Measurements from ENCODE around the gene ABCC8. TPM values are rescaled to one million over a fixed set of nuclear protein-coding genes. Genes with fewer than 3 reads are reported as not detected.

ABCC8 gene
- total and polyA plus RNA-seq, 2 donors from 2014 or later: 1.3 to 3.2 TPM

GRCh38 chr11:17381156-17381555 lies 95.5 kb downstream of the ABCC8 start:
- no peak for TF ChIP-seq CTCF (IDR thresholded peaks at IDR 0.05; ENCODE audit: borderline replicate concordance, extremely low read depth, insufficient read depth)
- DNase-seq (no peak), FAIRE-seq (no peak)
- intact Hi-C loops (cut with DNase I): loop anchor here (5.0 kb wide), 1 partner anchor 121 kb away; no protein-coding TSS in a partner anchor
- H3K9ac ChIP-seq (ENCODE audit: low read length in 3 of 3): no peak overlapping the region
- no peaks in the 10 kb centered on the region for H3K9me3 ChIP-seq (ENCODE audit: control insufficient read depth in 2 of 3, insufficient read depth in 1 of 3, low read length in 3 of 3)
- H3K4me1 ChIP-seq (ENCODE audit: control insufficient read depth in 2 of 3, insufficient read depth in 2 of 3, low read depth in 1 of 3, low read length in 3 of 3): peaks cover 0 to 1% (median 0%) of the 10 kb centered on the region in 3 donors
- no peak overlapping the region for H3K4me3 ChIP-seq (ENCODE audit: low read length in 3 of 3)
- H3K27ac ChIP-seq (ENCODE audit: low read depth in 2 of 2, low read length in 2 of 2): no peak overlapping the region
- peaks cover 0 to 4% (median 4%) of the 10 kb centered on the region in 3 donors for H3K36me3 ChIP-seq (ENCODE audit: control insufficient read depth in 2 of 3, insufficient read depth in 3 of 3, low read length in 3 of 3)
- no peaks in the 10 kb centered on the region for H3K27me3 ChIP-seq (ENCODE audit: control insufficient read depth, insufficient read depth, low read length)

- no peak for TF ChIP-seq CTCF (IDR thresholded peaks at IDR 0.05; ENCODE audit: borderline replicate concordance, extremely low read depth, insufficient read depth)
- intact Hi-C loops (cut with DNase I): loop anchor here (5.0 kb wide), 1 partner anchor 123 kb away; no protein-coding TSS in a partner anchor
- FAIRE-seq (no peak), DNase-seq (no peak)
- no peak overlapping the region for H3K27ac ChIP-seq (ENCODE audit: low read depth in 2 of 2, low read length in 2 of 2)
- H3K4me3 ChIP-seq (ENCODE audit: low read length in 3 of 3): no peak overlapping the region
- H3K9me3 ChIP-seq (ENCODE audit: control insufficient read depth in 2 of 3, insufficient read depth in 1 of 3, low read length in 3 of 3): no peaks in the 10 kb centered on the region
- H3K4me1 ChIP-seq (ENCODE audit: control insufficient read depth in 2 of 3, insufficient read depth in 2 of 3, low read depth in 1 of 3, low read length in 3 of 3): no peaks in the 10 kb centered on the region
- no peak overlapping the region for H3K9ac ChIP-seq (ENCODE audit: low read length in 3 of 3)
- peaks cover 0 to 4% (median 4%) of the 10 kb centered on the region in 3 donors for H3K36me3 ChIP-seq (ENCODE audit: control insufficient read depth in 2 of 3, insufficient read depth in 3 of 3, low read length in 3 of 3)
- H3K27me3 ChIP-seq (ENCODE audit: control insufficient read depth, insufficient read depth, low read length): no peaks in the 10 kb centered on the region
Measured at GRCh38 chr11:17379383-17380180, 97.1 kb downstream of the ABCC8 start.

- H3K4me1 ChIP-seq (ENCODE audit: control insufficient read depth in 2 of 3, insufficient read depth in 2 of 3, low read depth in 1 of 3, low read length in 3 of 3): no peaks in the 10 kb centered on the region
- H3K27me3 ChIP-seq (ENCODE audit: control insufficient read depth, insufficient read depth, low read length): no peaks in the 10 kb centered on the region
- DNase-seq: no peak
- no peak overlapping the region for H3K4me3 ChIP-seq (ENCODE audit: low read length in 3 of 3)
- intact Hi-C loops (cut with DNase I): no loop called here
- no peak for FAIRE-seq
- H3K9ac ChIP-seq (ENCODE audit: low read length in 3 of 3): no peak overlapping the region
- peaks cover 0 to 11% (median 4%) of the 10 kb centered on the region in 3 donors for H3K36me3 ChIP-seq (ENCODE audit: control insufficient read depth in 2 of 3, insufficient read depth in 3 of 3, low read length in 3 of 3)
- no peaks in the 10 kb centered on the region for H3K9me3 ChIP-seq (ENCODE audit: control insufficient read depth in 2 of 3, insufficient read depth in 1 of 3, low read length in 3 of 3)
- H3K27ac ChIP-seq (ENCODE audit: low read depth in 2 of 2, low read length in 2 of 2): no peak overlapping the region
- no peak for TF ChIP-seq CTCF (IDR thresholded peaks at IDR 0.05; ENCODE audit: borderline replicate concordance, extremely low read depth, insufficient read depth)
Measured at GRCh38 chr11:17378655-17379054, 98.0 kb downstream of the ABCC8 start.

Data from kidney (tissue), 14 donors.